Measurements from ENCODE around the gene FRYL.

DNA sequence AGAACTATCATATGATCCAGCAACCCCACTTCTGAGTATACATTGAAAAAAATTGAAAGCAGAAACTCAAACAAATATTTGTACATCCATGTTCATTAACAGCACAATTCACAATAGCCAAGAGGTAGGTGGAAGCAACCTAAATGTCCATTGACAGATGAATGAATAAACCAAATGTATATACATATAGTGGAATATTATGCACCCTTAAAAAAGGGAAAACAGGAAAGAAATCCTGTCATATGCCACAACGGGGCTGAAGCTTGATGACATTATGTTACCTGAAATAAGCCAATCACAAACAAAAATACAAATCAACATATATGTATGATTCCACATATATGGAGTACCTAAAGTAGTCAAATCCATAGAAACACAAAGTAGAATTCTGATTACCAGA lies 222.1 kb downstream of the FRYL start:
- TF ChIP-seq, protein P1, sequence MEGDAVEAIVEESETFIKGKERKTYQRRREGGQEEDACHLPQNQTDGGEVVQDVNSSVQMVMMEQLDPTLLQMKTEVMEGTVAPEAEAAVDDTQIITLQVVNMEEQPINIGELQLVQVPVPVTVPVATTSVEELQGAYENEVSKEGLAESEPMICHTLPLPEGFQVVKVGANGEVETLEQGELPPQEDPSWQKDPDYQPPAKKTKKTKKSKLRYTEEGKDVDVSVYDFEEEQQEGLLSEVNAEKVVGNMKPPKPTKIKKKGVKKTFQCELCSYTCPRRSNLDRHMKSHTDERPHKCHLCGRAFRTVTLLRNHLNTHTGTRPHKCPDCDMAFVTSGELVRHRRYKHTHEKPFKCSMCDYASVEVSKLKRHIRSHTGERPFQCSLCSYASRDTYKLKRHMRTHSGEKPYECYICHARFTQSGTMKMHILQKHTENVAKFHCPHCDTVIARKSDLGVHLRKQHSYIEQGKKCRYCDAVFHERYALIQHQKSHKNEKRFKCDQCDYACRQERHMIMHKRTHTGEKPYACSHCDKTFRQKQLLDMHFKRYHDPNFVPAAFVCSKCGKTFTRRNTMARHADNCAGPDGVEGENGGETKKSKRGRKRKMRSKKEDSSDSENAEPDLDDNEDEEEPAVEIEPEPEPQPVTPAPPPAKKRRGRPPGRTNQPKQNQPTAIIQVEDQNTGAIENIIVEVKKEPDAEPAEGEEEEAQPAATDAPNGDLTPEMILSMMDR (conservative IDR thresholded peaks at IDR 0.05), result no peak
- TF ChIP-seq ZFX (IDR thresholded peaks at IDR 0.05), result no peak
